ENCODE data around the gene TIMP3. TPM values are rescaled to one million over a fixed set of nuclear protein-coding genes. Genes with fewer than 3 reads are reported as not detected.

Gene TIMP3
- total RNA-seq, 1 donor from 2014 or later: 37.3 TPM

GRCh38 chr22:32837803-32838202, 36.3 kb downstream of the TIMP3 start:
- Mint-ChIP-seq H3K4me3 (ENCODE audit: unreplicated experiment) (no peak overlapping the region), H3K36me3 (ENCODE audit: unreplicated experiment) (peaks cover 3% of the 10 kb centered on the region), H3K27ac (ENCODE audit: unreplicated experiment) (no peak overlapping the region), H3K9me3 (ENCODE audit: unreplicated experiment) (no peaks in the 10 kb centered on the region), H3K27me3 (ENCODE audit: unreplicated experiment) (no peaks in the 10 kb centered on the region), H3K4me1 (ENCODE audit: unreplicated experiment) (peaks cover 2% of the 10 kb centered on the region)
- no peak for DNase-seq (ENCODE audit: extremely low spot score, unreplicated experiment)
- no peak for TF ChIP-seq CTCF (IDR thresholded peaks at IDR 0.05)

DNA sequence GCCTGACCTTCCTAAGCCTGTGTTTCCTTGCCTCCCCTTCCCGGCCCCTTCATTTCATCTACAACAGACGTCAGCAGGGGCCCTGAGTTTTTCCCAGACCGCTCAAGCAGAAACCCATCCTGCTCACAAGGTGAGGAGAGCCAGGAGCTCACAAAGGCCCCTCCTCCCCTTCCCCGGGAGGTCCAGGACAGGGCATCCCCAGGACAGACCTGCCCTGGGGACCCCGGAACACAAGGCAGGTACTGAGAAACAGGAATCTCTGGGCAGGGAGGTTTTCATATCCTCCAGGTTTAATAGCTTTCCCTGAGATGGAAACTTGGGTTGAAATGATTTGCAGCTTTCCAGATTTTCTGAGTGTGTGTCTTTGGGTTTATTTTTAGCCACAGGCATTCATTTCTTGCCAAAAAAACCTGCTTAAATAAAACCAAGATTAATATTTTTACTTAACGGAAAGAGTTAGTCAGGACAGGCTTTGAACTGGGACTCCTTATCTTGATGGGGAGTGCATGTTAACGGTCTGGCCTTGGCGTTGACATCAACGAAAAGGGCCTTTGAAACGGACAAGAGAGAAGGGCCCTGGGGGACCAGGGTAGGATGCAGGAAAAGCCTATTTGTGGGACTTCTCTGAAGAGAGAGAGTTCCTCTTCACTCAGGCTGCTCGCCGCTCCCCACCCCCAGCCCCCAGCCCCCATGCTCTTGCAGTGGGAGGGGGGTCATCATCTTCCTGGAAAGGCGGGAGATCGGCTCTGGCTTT, 38.5 kb downstream of the TIMP3 start:
- H3K27ac Mint-ChIP-seq (ENCODE audit: unreplicated experiment): no peak overlapping the region
- no peak for TF ChIP-seq CTCF (IDR thresholded peaks at IDR 0.05)
- H3K9me3 Mint-ChIP-seq (ENCODE audit: unreplicated experiment): no peaks in the 10 kb centered on the region
- H3K36me3 Mint-ChIP-seq (ENCODE audit: unreplicated experiment): no peaks in the 10 kb centered on the region
- no peak for DNase-seq (ENCODE audit: extremely low spot score, unreplicated experiment)
- H3K4me3 Mint-ChIP-seq (ENCODE audit: unreplicated experiment): no peak overlapping the region
- peaks cover 2% of the 10 kb centered on the region for H3K4me1 Mint-ChIP-seq (ENCODE audit: unreplicated experiment)
- no peaks in the 10 kb centered on the region for H3K27me3 Mint-ChIP-seq (ENCODE audit: unreplicated experiment)

DNA sequence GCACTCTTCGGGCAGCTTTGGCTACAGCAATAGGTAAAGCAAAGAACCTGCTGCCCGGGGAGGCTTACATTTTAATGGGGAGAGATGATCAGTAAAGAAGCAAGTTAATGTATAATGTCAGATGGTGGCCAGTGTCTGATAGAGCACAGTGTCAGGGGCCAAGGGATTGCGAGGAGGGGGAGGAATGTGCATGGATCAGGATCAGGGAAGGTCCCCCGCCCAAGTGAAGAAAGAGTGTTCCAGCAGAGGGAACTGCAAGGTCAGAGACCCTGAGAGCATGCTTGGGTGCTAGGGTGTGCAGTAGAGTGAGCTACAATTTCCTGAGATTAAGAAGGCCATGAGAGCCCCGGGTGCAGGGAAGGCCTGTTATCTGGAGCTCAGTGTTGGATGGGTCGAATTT, 39.7 kb downstream of the TIMP3 start:
- Mint-ChIP-seq H3K27ac (ENCODE audit: unreplicated experiment) (no peak overlapping the region), H3K4me3 (ENCODE audit: unreplicated experiment) (no peak overlapping the region), H3K4me1 (ENCODE audit: unreplicated experiment) (peaks cover 2% of the 10 kb centered on the region), H3K27me3 (ENCODE audit: unreplicated experiment) (no peaks in the 10 kb centered on the region), H3K9me3 (ENCODE audit: unreplicated experiment) (no peaks in the 10 kb centered on the region), H3K36me3 (ENCODE audit: unreplicated experiment) (no peaks in the 10 kb centered on the region)
- no peak for TF ChIP-seq CTCF (IDR thresholded peaks at IDR 0.05)
- DNase-seq (ENCODE audit: extremely low spot score, unreplicated experiment): no peak

- no peaks in the 10 kb centered on the region for H3K36me3 Mint-ChIP-seq (ENCODE audit: unreplicated experiment)
- no peaks in the 10 kb centered on the region for H3K9me3 Mint-ChIP-seq (ENCODE audit: unreplicated experiment)
- no peak for DNase-seq (ENCODE audit: extremely low spot score, unreplicated experiment)
- TF ChIP-seq CTCF (IDR thresholded peaks at IDR 0.05): no peak
- H3K4me1 Mint-ChIP-seq (ENCODE audit: unreplicated experiment): peaks cover 2% of the 10 kb centered on the region
- H3K4me3 Mint-ChIP-seq (ENCODE audit: unreplicated experiment): no peak overlapping the region
- no peak overlapping the region for H3K27ac Mint-ChIP-seq (ENCODE audit: unreplicated experiment)
- no peaks in the 10 kb centered on the region for H3K27me3 Mint-ChIP-seq (ENCODE audit: unreplicated experiment)
Measured at GRCh38 chr22:32842486-32842885, 41.0 kb downstream of the TIMP3 start.

GRCh38 chr22:32843300-32843699, 41.8 kb downstream of the TIMP3 start:
- Mint-ChIP-seq H3K9me3 (ENCODE audit: unreplicated experiment) (no peaks in the 10 kb centered on the region), H3K4me1 (ENCODE audit: unreplicated experiment) (peaks cover 2% of the 10 kb centered on the region), H3K36me3 (ENCODE audit: unreplicated experiment) (no peaks in the 10 kb centered on the region), H3K27ac (ENCODE audit: unreplicated experiment) (no peak overlapping the region), H3K4me3 (ENCODE audit: unreplicated experiment) (no peak overlapping the region), H3K27me3 (ENCODE audit: unreplicated experiment) (no peaks in the 10 kb centered on the region)
- no peak for TF ChIP-seq CTCF (IDR thresholded peaks at IDR 0.05)
- no peak for DNase-seq (ENCODE audit: extremely low spot score, unreplicated experiment)
